HuH-7 (cell line): ENCODE measurements around the gene SNX32.
"Not testable (repeated sequence)": the region's sequence is repeated elsewhere in the genome, so short reads cannot be mapped to it uniquely, and the experiment has no call there.

Source experiments
- DNase-seq: peaks from one replicate; pipeline ENCODE4 v3.0.0; 2011; ENCODE audit warnings: low spot score

SNX32 gene

GRCh38 chr11:65886826-65887722 is 53.3 kb downstream of the SNX32 start:
- no peak for DNase-seq

- no peak for DNase-seq
These were observed 54.0 kb downstream of the SNX32 start for GRCh38 chr11:65887723-65888162.

- DNase-seq, result peak; percentile 93
These were observed 54.5 kb downstream of the SNX32 start, which contains the start of gene FIBP for GRCh38 chr11:65888163-65888814. Gene FIBP (minus strand): TSS chr11:65888471. CDS start chr11:65888418, 53 bp downstream.

- peak; percentile 94 for DNase-seq
These were observed 56.8 kb downstream of the SNX32 start, which contains the start of gene CCDC85B for GRCh38 chr11:65890324-65891218. Gene CCDC85B (plus strand): TSS chr11:65890673. CDS start chr11:65890784, 111 bp downstream.

- DNase-seq, result no peak
These were observed 57.7 kb downstream of the SNX32 start for GRCh38 chr11:65891219-65892136.

GRCh38 chr11:65892137-65892540 is 58.4 kb downstream of the SNX32 start:
- DNase-seq, result not testable (repeated sequence)

GRCh38 chr11:65892661-65893317 is 59.0 kb downstream of the SNX32 start:
- DNase-seq, result no peak

GRCh38 chr11:65894034-65894591 is 60.4 kb downstream of the SNX32 start:
- DNase-seq, result no peak

- no peak for DNase-seq
These were observed 61.8 kb downstream of the SNX32 start for GRCh38 chr11:65895482-65895981.

- DNase-seq, result no peak
These were observed 62.6 kb downstream of the SNX32 start for GRCh38 chr11:65896034-65896999.

GRCh38 chr11:65897020-65897471 is 63.3 kb downstream of the SNX32 start:
- no peak for DNase-seq

- DNase-seq, result no peak
These were observed 65.0 kb downstream of the SNX32 start for GRCh38 chr11:65898656-65899355.

- no peak for DNase-seq
These were observed 65.8 kb downstream of the SNX32 start for GRCh38 chr11:65899356-65900124.

- DNase-seq, result peak; percentile 74
These were observed 66.5 kb downstream of the SNX32 start, which contains the start of gene FOSL1 for GRCh38 chr11:65900125-65900898. Gene FOSL1 (minus strand): TSS chr11:65900388. CDS start chr11:65900339, 49 bp downstream.

- DNase-seq, result no peak
These were observed 67.1 kb downstream of the SNX32 start for GRCh38 chr11:65900899-65901180.

- DNase-seq, result no peak
These were observed 69.3 kb downstream of the SNX32 start for GRCh38 chr11:65903068-65903481.
